Kidney (tissue), 14 donors: ENCODE measurements around the gene TFAP2C. TPM values are rescaled to one million over a fixed set of nuclear protein-coding genes. Genes with fewer than 3 reads are reported as not detected.
"Not testable (repeated sequence)": the region's sequence is repeated elsewhere in the genome, so short reads cannot be mapped to it uniquely, and the experiment has no call there.

Experiments used
- DNase-seq, 5 donors: peaks; one replicate each; pipeline ENCODE4 v3.0.0-alpha.2; 2013 to 2020
- FAIRE-seq: peaks from 2 replicates; lab custom pipeline; 2012; peaks lifted over from hg19 to GRCh38; lab: Jason Lieb, UNC
- H3K27ac ChIP-seq, 2 donors: one replicate each; pipeline ENCODE4 v1.7.0; 2013; ENCODE audit warnings: low read depth in 2 of 2, low read length in 2 of 2, inconsistent platforms in 1 of 2
- H3K27me3 ChIP-seq: one replicate; pipeline ENCODE4 v1.7.1; 2013; ENCODE audit warnings: low read length, inconsistent platforms; ENCODE audit not compliant: control insufficient read depth, insufficient read depth
- H3K36me3 ChIP-seq, 3 donors: one replicate each; pipeline versions ENCODE4 v1.7.0 to v1.7.1; 2013; ENCODE audit warnings: low read length in 3 of 3, control low read depth in 1 of 3, inconsistent platforms in 1 of 3; ENCODE audit not compliant: insufficient read depth in 3 of 3, control insufficient read depth in 2 of 3
- H3K4me1 ChIP-seq, 3 donors: one replicate each; pipeline versions ENCODE4 v1.7.0 to v1.7.1; 2013; ENCODE audit warnings: low read length in 3 of 3, inconsistent platforms in 1 of 3, low read depth in 1 of 3; ENCODE audit not compliant: control insufficient read depth in 2 of 3, insufficient read depth in 2 of 3
- H3K4me3 ChIP-seq, 3 donors: one replicate each; pipeline versions ENCODE4 v1.7.0 to v1.8.1; 2013; ENCODE audit warnings: low read length in 3 of 3, control low read depth in 1 of 3, inconsistent platforms in 1 of 3
- H3K9ac ChIP-seq, 3 donors: one replicate each; pipeline versions ENCODE4 v1.7.0 to v1.7.1; 2013; ENCODE audit warnings: low read length in 3 of 3, control low read depth in 1 of 3, inconsistent platforms in 1 of 3
- H3K9me3 ChIP-seq, 3 donors: one replicate each; pipeline versions ENCODE4 v1.7.0 to v1.7.1; 2013; ENCODE audit warnings: low read length in 3 of 3, control low read depth in 1 of 3, inconsistent platforms in 1 of 3; ENCODE audit not compliant: control insufficient read depth in 2 of 3, insufficient read depth in 1 of 3
- CTCF ChIP-seq: IDR thresholded peaks from 3 replicates; pipeline ENCODE4 v1.5.1; 2012; ENCODE audit warnings: mild to moderate bottlenecking, moderate library complexity, borderline replicate concordance; ENCODE audit not compliant: insufficient read depth; ENCODE audit errors: extremely low read depth
- intact Hi-C: fragments of 100-400 bp; cut with DNase I; formaldehyde crosslinking; loops from one replicate; pipeline ENCODE4 v1.11.1; 2022
- polyA plus RNA-seq: library from polyadenylated mRNA; stranded (reverse); fragments of 350-450 nt; fragmentation: Illumina TruSeq; extraction: RNeasy Lipid Tissue Mini Kit (QIAGEN cat#74804); gene quantifications from one replicate; pipeline ENCODE4 v1.2.3, GENCODE V29; 2014; ENCODE audit warnings: low read depth, low replicate concordance; ENCODE audit not compliant: insufficient read depth
- total RNA-seq: library from RNA; stranded (reverse); fragmentation: NEBNext Ultra II Directional; extraction: Animal tissue kit (Norgen Biotek cat#: 25700); gene quantifications from one replicate; pipeline ENCODE4 v1.2.1, GENCODE V29; 2021
- donor health status: control.
- donor health status: control.
- donor health status: control.
- donor health status: control.
- donor health status: control.
- donor health status: DM: yes; HTN: yes; CAD: no.
- donor health status: Normal renal cell carcinoma (clear cell type).

The TFAP2C gene
- total and polyA plus RNA-seq, 2 donors from 2014 or later, result 0.65 to 1.4 TPM

GRCh38 chr20:56656632-56657031 is 27.5 kb downstream of the TFAP2C start:
- no peak for TF ChIP-seq CTCF
- intact Hi-C loops, result no loop called here
- Histone ChIP-seq H3K9ac (no peak overlapping the region), H3K4me1 (no peaks in the 10 kb centered on the region), H3K36me3 (no peaks in the 10 kb centered on the region), H3K27me3 (no peaks in the 10 kb centered on the region), H3K27ac (no peak overlapping the region), H3K4me3 (no peak overlapping the region), H3K9me3 (no peaks in the 10 kb centered on the region)
- peak in 1 of 5 donors; percentile 16 for DNase-seq
- FAIRE-seq, result no peak

GRCh38 chr20:56657879-56658278 is 28.8 kb downstream of the TFAP2C start:
- H3K4me1 ChIP-seq, result no peaks in the 10 kb centered on the region
- FAIRE-seq, result no peak
- intact Hi-C loops, result no loop called here

GRCh38 chr20:56658341-56658947 is 29.3 kb downstream of the TFAP2C start:
- H3K9ac ChIP-seq, FAIRE-seq, H3K27me3 ChIP-seq, H3K4me3 ChIP-seq, H3K9me3 ChIP-seq, H3K36me3 ChIP-seq, H3K4me1 ChIP-seq, intact Hi-C loops, H3K27ac ChIP-seq: not testable (repeated sequence)
- peak in 1 of 5 donors; percentile 3 for DNase-seq

More at GRCh38 chr20:56657879-56658278, 28.8 kb downstream of the TFAP2C start:
- Histone ChIP-seq H3K36me3 (no peaks in the 10 kb centered on the region), H3K9me3 (no peaks in the 10 kb centered on the region), H3K27me3 (no peaks in the 10 kb centered on the region), H3K9ac (no peak overlapping the region), H3K27ac (no peak overlapping the region), H3K4me3 (no peak overlapping the region)
- TF ChIP-seq CTCF, result no peak
- peak in 1 of 5 donors; percentile 31 for DNase-seq

GRCh38 chr20:56663660-56664059 is 34.6 kb downstream of the TFAP2C start:
- intact Hi-C loops, result no loop called here
- Histone ChIP-seq H3K9ac (no peak overlapping the region), H3K27me3 (no peaks in the 10 kb centered on the region), H3K27ac (no peak overlapping the region), H3K4me3 (no peak overlapping the region), H3K4me1 (no peaks in the 10 kb centered on the region), H3K36me3 (no peaks in the 10 kb centered on the region), H3K9me3 (no peaks in the 10 kb centered on the region)
- no peak for TF ChIP-seq CTCF
- FAIRE-seq, result no peak
- DNase-seq, result no peak
